WI38 (cell line): Measurements from ENCODE around the gene RAB36.
"Not testable (repeated sequence)": the region's sequence is repeated elsewhere in the genome, so short reads cannot be mapped to it uniquely, and the experiment has no call there.

Experiments used
- H3K4me3 ChIP-seq: 2 replicates; pipeline ENCODE4 v1.5.1; 2011; ENCODE audit warnings: low read depth, mild to moderate bottlenecking, control low read depth, low read length
- CTCF ChIP-seq: IDR thresholded peaks from 2 replicates; pipeline ENCODE4 v1.5.1; 2012; ENCODE audit warnings: low read depth, mild to moderate bottlenecking, control low read depth, low read length

RAB36 gene

GRCh38 chr22:23127788-23128187, 17.5 kb upstream of the RAB36 start:
- TF ChIP-seq CTCF = no peak
- H3K4me3 ChIP-seq = no peak overlapping the region

- no peak overlapping the region for H3K4me3 ChIP-seq
- TF ChIP-seq CTCF = peak; percentile 68
These were observed 16.8 kb upstream of the RAB36 start for GRCh38 chr22:23128269-23129108.

GRCh38 chr22:23129149-23129548, 16.1 kb upstream of the RAB36 start:
- no peak for TF ChIP-seq CTCF
- H3K4me3 ChIP-seq = no peak overlapping the region

- no peak overlapping the region for H3K4me3 ChIP-seq
- no peak for TF ChIP-seq CTCF
These were observed 14.6 kb upstream of the RAB36 start for GRCh38 chr22:23130697-23131096.

- no peak for TF ChIP-seq CTCF
- no peak overlapping the region for H3K4me3 ChIP-seq
These were observed 13.3 kb upstream of the RAB36 start for GRCh38 chr22:23131931-23132330.

GRCh38 chr22:23132376-23133091, 12.7 kb upstream of the RAB36 start:
- no peak for TF ChIP-seq CTCF
- no peak overlapping the region for H3K4me3 ChIP-seq

GRCh38 chr22:23133922-23134321, 11.4 kb upstream of the RAB36 start:
- H3K4me3 ChIP-seq = no peak overlapping the region
- no peak for TF ChIP-seq CTCF

GRCh38 chr22:23136991-23137390, 8.3 kb upstream of the RAB36 start:
- H3K4me3 ChIP-seq = not testable (repeated sequence)
